Spleen (tissue), 11 donors: ENCODE results near the gene KITLG. TPM values are rescaled to one million over a fixed set of nuclear protein-coding genes. Genes with fewer than 3 reads are reported as not detected.

Source experiments
- DNase-seq: peaks from one replicate; pipeline ENCODE4 v3.0.0-alpha.2; 2020
- H3K27ac ChIP-seq, 8 donors: fragments of 200-600 bp; sonication (generic) in 7 of 8; 1 replicate in 4 of 8; 2 replicates in 4 of 8; pipeline versions ENCODE4 v1.5.0 to v1.8.0; 2016 to 2021; ENCODE audit warnings: inconsistent platforms in 4 of 8, mild to moderate bottlenecking in 4 of 8, moderate library complexity in 1 of 8
- H3K27me3 ChIP-seq, 7 donors: fragments of 200-600 bp; sonication (generic) in 6 of 7; replicated peaks in 1 of 7; 1 replicate in 4 of 7; 2 replicates in 3 of 7; pipeline versions ENCODE4 v1.5.0 to v1.8.0; 2016 to 2021; ENCODE audit warnings: inconsistent platforms in 3 of 7, mild to moderate bottlenecking in 1 of 7
- H3K36me3 ChIP-seq, 6 donors: fragments of 200-600 bp; sonication (generic) in 5 of 6; 1 replicate in 4 of 6; 2 replicates in 2 of 6; pipeline versions ENCODE4 v1.5.0 to v1.8.0; 2016 to 2021; ENCODE audit warnings: inconsistent platforms in 2 of 6
- H3K4me1 ChIP-seq, 6 donors: fragments of 200-600 bp; sonication (generic) in 5 of 6; 1 replicate in 3 of 6; 2 replicates in 3 of 6; pipeline versions ENCODE4 v1.5.0 to v1.8.0; 2016 to 2021; ENCODE audit warnings: inconsistent platforms in 3 of 6
- H3K4me3 ChIP-seq, 8 donors: fragments of 200-600 bp; sonication (generic) in 7 of 8; 1 replicate in 4 of 8; 2 replicates in 4 of 8; pipeline versions ENCODE4 v1.5.0 to v1.8.0; 2016 to 2021; ENCODE audit warnings: inconsistent platforms in 4 of 8, mild to moderate bottlenecking in 4 of 8, moderate library complexity in 2 of 8
- H3K9me3 ChIP-seq, 8 donors: fragments of 200-600 bp; sonication (generic) in 7 of 8; 1 replicate in 4 of 8; 2 replicates in 4 of 8; pipeline versions ENCODE4 v1.5.0 to v1.8.0; 2016 to 2021; ENCODE audit warnings: inconsistent platforms in 4 of 8
- POLR2A ChIP-seq, 3 donors: fragments of 450-650 bp; IDR thresholded peaks; one replicate each; pipeline ENCODE4 v1.5.1; 2017; ENCODE audit warnings: antibody characterized with exemption in 3 of 3, mild to moderate bottlenecking in 1 of 3
- POLR2AphosphoS5 ChIP-seq, 3 donors: sonication (generic); formaldehyde crosslinking; IDR thresholded peaks; one replicate each; pipeline ENCODE4 v1.5.1; 2017; ENCODE audit warnings: antibody characterized with exemption in 3 of 3
- WGBS, 5 donors: extraction: QIAGEN DNeasy Blood & Tissue Kit in 3 of 5; methylation state at CpG; one replicate each; pipeline versions ENCODE4 v1.1.5 to v1.1.7; 2013 to 2018; 5-methylcytosine and 5-hydroxymethylcytosine counted together
- intact Hi-C: fragments of 100-400 bp; cut with DNase I; formaldehyde crosslinking; loops from one replicate; pipeline ENCODE4 v1.15.0; 2023; ENCODE audit warnings: low total_unique reads
- polyA plus RNA-seq, 3 donors: library from polyadenylated mRNA; stranded (reverse); fragments of 200-250 nt; gene quantifications; one replicate each; pipeline ENCODE4 v1.2.1, GENCODE V29; 2013
- total RNA-seq, 7 donors: library from RNA; depleted of rRNA in 3 of 7; stranded (reverse); fragments of >200 nt in 3 of 7; fragmentation: NEBNext Ultra II Directional in 4 of 7; extraction: Animal tissue kit (Norgen Biotek cat#: 25700) in 4 of 7; gene quantifications; one replicate each; pipeline versions ENCODE4 v1.1.0 to v1.2.1, GENCODE V29; 2016 to 2021
- TF ChIP-seq, protein P1 (sequence below), 11 experiments: fragments of 200-600 bp in 7 of 11; fragments of 450-650 bp in 4 of 11; sonication (generic) in 4 of 11; IDR thresholded peaks in 8 of 11; conservative IDR thresholded peaks in 3 of 11; 1 replicate in 7 of 11; 2 replicates in 4 of 11; pipeline versions ENCODE4 v1.4.0 to v1.8.0; 2016 to 2021; ENCODE audit warnings: antibody characterized with exemption in 11 of 11, inconsistent platforms in 4 of 11, mild to moderate bottlenecking in 1 of 11
- donor health status: healthy with polysubstance abuse.
- donor health status: DM: no; HTN: no; CAD: no; lungs with moderate emphysema.
- donor health status: DM: no; HTN: no; CAD: no.
- donor health status: Bipolar disorder and iron deficiency.
- donor health status: healthy.
- donor health status: DM: no; HTN: no; CAD: no.
- donor health status: DM: yes; HTN: yes; CAD: no.

The KITLG gene
- total and polyA plus RNA-seq, 10 donors = 0.74 to 8.2 (median 3.8) TPM

DNA sequence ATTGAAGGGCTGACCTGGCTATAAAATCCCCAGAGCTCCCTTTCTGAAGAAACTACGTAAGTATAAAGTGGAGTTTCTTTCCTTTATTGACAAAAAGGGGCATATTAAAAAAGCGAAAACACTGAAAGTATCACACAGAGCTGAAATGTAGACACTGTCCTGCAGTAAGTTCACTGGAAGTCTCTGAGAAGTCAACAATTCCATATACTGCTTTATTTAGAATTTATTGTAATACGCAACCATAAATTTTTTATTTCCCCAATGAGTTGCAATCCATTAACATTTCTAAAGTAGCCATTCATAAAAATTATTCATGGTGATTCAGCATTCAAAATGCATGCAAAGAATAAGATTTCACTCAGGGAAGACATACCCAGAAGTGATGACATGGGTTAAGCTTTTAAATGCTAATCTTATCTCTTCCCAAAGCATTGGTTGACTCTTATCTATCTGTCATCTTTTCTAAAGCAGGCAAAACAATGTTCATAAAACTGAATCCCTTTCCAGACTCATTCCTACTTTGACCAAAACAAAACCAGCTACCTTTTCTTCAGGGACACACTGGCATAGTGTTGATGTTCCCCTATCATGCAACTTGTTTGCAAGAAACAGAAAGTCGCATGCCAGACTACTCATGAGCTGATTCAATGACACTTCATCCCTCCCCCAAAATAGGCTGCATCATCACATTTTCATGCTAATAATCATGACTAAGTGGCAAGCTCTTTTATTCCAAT, 17.3 kb downstream of the KITLG start:
- Histone ChIP-seq H3K27me3 (no peaks in the 10 kb centered on the region), H3K36me3 (no peaks in the 10 kb centered on the region), H3K4me1 (no peaks in the 10 kb centered on the region), H3K9me3 (no peaks in the 10 kb centered on the region), H3K27ac (no peak overlapping the region), H3K4me3 (no peak overlapping the region)
- WGBS, 5 donors = 87 to 97% (median 94%) methylated on average over 4 of the region's 4 CpGs
- intact Hi-C loops = no loop called here
- no peak for TF ChIP-seq POLR2A (IDR thresholded peaks at IDR 0.05)
- TF ChIP-seq, protein P1, sequence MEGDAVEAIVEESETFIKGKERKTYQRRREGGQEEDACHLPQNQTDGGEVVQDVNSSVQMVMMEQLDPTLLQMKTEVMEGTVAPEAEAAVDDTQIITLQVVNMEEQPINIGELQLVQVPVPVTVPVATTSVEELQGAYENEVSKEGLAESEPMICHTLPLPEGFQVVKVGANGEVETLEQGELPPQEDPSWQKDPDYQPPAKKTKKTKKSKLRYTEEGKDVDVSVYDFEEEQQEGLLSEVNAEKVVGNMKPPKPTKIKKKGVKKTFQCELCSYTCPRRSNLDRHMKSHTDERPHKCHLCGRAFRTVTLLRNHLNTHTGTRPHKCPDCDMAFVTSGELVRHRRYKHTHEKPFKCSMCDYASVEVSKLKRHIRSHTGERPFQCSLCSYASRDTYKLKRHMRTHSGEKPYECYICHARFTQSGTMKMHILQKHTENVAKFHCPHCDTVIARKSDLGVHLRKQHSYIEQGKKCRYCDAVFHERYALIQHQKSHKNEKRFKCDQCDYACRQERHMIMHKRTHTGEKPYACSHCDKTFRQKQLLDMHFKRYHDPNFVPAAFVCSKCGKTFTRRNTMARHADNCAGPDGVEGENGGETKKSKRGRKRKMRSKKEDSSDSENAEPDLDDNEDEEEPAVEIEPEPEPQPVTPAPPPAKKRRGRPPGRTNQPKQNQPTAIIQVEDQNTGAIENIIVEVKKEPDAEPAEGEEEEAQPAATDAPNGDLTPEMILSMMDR (IDR thresholded peaks at IDR 0.05 in 8 of 11, conservative IDR thresholded peaks at IDR 0.05 in 3 of 11) = no peak
- no peak for TF ChIP-seq POLR2AphosphoS5 (IDR thresholded peaks at IDR 0.05)
- no peak for DNase-seq

DNA sequence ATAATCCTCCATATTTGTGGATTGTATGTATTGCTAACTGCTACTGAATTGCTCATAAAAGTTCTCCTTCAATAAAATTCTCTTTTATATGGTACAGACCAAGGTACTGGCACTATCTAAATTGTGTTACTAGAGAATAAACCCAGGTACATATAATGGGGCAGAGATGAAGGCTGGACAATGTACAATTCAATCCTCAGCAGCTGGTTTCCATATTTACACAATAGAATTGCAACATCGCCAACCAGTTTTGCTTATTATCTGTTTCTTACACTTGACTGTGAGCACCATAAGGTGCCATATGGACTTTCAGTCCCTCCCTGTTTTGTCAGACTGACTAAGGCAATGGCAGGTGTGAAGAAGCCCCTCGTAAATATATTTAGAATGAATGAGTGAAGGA, 18.1 kb downstream of the KITLG start:
- WGBS, 5 donors = 85 to 95% (median 92%) methylated on average over 2 of the region's 2 CpGs
- no peak for DNase-seq
- Histone ChIP-seq H3K27ac (no peak overlapping the region), H3K27me3 (no peaks in the 10 kb centered on the region), H3K4me3 (no peak overlapping the region), H3K9me3 (no peaks in the 10 kb centered on the region), H3K36me3 (no peaks in the 10 kb centered on the region), H3K4me1 (no peaks in the 10 kb centered on the region)
- no peak for TF ChIP-seq POLR2A (IDR thresholded peaks at IDR 0.05)
- intact Hi-C loops = no loop called here

DNA sequence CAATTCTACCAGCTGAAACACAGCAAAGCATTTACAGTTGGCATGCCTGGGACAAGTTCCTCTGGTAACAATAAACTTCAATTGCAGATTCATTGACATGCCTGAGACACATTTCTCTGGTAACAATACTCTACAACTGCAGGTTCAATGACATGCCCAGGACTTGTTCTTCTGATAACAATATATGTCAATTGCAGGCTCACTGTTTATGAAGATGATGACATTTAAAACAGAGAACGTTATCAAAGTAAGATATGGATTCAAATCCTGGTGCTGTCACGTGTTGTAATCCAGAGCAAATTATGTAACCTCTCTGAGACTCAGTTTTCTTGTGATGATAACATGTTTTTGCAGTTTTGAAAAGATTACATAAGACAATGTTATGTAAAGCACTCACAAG, 20.5 kb downstream of the KITLG start:
- no peak overlapping the region for H3K27ac ChIP-seq
- DNase-seq = no peak
- no peaks in the 10 kb centered on the region for H3K27me3 ChIP-seq
- WGBS, 5 donors = 63 to 89% (median 72%) methylated on average over 2 of the region's 2 CpGs
- no peaks in the 10 kb centered on the region for H3K9me3 ChIP-seq
- intact Hi-C loops = no loop called here
- H3K4me1 ChIP-seq = no peaks in the 10 kb centered on the region
- no peak for TF ChIP-seq POLR2A (IDR thresholded peaks at IDR 0.05)
- TF ChIP-seq POLR2AphosphoS5 (IDR thresholded peaks at IDR 0.05) = no peak
- TF ChIP-seq, protein P1 (IDR thresholded peaks at IDR 0.05 in 8 of 11, conservative IDR thresholded peaks at IDR 0.05 in 3 of 11) = no peak
- no peak overlapping the region for H3K4me3 ChIP-seq
- H3K36me3 ChIP-seq = no peaks in the 10 kb centered on the region

DNA sequence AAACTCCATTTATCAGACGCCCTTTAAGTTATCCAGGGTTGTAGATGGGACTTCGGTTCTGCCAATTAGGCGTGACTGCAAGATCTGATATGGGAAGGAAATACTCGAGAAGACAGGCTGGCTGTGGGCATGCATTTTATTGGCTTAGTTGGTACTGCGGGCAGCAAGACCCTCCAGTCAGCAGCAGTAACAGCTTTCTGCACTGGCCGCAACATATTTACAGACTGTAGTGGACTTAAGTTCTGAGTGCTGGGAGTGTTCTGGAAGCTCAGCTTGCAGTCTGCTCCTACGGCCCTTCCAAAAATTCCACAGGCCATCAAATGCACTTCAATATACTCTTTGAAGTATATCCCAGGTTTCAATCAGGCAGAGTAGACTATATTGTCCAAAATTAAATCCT, 21.1 kb downstream of the KITLG start:
- no peaks in the 10 kb centered on the region for H3K4me1 ChIP-seq
- H3K36me3 ChIP-seq = no peaks in the 10 kb centered on the region
- no peak overlapping the region for H3K27ac ChIP-seq
- no peaks in the 10 kb centered on the region for H3K9me3 ChIP-seq
- H3K27me3 ChIP-seq = no peaks in the 10 kb centered on the region
- WGBS, 5 donors = 87 to 91% (median 89%) methylated on average over 7 of the region's 7 CpGs
- no peak overlapping the region for H3K4me3 ChIP-seq
- intact Hi-C loops = no loop called here
- DNase-seq = no peak
- TF ChIP-seq, protein P1 (IDR thresholded peaks at IDR 0.05 in 8 of 11, conservative IDR thresholded peaks at IDR 0.05 in 3 of 11) = no peak
- TF ChIP-seq POLR2A (IDR thresholded peaks at IDR 0.05) = no peak
- no peak for TF ChIP-seq POLR2AphosphoS5 (IDR thresholded peaks at IDR 0.05)
